SH-SY5Y (cell line): ENCODE results near the gene SRSF12.

Experiments
- GATA2 ChIP-seq: IDR thresholded peaks from 2 replicates; pipeline ENCODE4 v1.6.1; 2011; ENCODE audit warnings: mild to moderate bottlenecking, low read depth, low read length
- GATA3 ChIP-seq: IDR thresholded peaks from 2 replicates; pipeline ENCODE4 v1.6.1; 2011; ENCODE audit warnings: low read depth, mild to moderate bottlenecking, low read length, moderate library complexity

GRCh38 chr6:89050697-89051096 is 67.2 kb downstream of the SRSF12 start:
- TF ChIP-seq GATA2, result no peak
- TF ChIP-seq GATA3, result no peak
